Hematopoietic multipotent progenitor cell treated with erythropoietin and hydrocortisone succinate and interleukin-3 and kit ligand, for 8 days (in vitro differentiated cells): ENCODE measurements around the gene RELA.
"Not testable (repeated sequence)": the region's sequence is repeated elsewhere in the genome, so short reads cannot be mapped to it uniquely, and the experiment has no call there.

Experiments
- DNase-seq: peaks from one replicate; pipeline ENCODE4 v3.0.0-alpha.2; 2015

The RELA gene

DNA sequence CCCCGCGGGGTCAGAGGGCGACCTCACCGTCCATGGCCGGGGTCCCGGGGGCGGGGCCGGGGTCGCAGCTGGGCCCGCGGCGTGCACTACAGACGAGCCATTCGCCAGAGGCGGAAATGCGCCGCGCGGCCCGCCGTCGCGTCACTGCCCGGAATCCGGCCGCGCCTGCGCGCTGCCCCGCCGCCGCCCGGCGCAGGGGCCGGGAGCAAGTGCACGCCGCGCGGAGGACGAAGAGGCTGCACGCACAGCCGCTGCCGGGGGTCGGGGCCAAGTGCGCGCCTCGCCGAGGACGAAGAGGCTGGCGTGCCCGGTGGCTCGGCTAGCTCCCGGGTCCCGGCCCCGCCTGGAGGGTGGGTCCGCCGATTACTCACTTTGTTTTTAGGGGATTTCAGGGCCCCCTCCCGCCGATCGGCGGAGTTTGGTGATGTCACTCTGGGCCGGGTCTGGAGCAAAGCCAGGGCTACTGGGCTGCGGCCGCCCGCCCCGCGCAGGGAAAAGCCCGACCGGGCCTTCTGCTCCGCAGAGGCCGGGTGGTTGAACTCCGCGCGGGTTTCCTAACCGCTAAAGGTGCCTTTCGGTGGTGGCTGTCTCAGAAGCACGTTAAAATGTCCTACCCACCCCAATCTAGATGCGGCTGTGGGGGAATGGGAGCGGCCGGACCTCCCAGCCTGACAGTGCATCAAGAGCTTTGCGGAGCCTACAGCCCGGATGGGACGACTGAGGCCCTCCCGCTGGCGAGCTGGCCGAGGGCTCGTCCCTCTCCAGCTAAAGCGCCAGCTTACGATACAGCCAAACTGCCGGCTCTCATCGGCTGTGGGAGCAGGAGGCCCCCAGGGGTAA is at the start of gene RELA:
TSS of gene RELA (minus strand) at position 118 of the 840 bp plus-strand sequence. CDS start at position 34, 84 bp downstream.
- peak; percentile 90 for DNase-seq

DNA sequence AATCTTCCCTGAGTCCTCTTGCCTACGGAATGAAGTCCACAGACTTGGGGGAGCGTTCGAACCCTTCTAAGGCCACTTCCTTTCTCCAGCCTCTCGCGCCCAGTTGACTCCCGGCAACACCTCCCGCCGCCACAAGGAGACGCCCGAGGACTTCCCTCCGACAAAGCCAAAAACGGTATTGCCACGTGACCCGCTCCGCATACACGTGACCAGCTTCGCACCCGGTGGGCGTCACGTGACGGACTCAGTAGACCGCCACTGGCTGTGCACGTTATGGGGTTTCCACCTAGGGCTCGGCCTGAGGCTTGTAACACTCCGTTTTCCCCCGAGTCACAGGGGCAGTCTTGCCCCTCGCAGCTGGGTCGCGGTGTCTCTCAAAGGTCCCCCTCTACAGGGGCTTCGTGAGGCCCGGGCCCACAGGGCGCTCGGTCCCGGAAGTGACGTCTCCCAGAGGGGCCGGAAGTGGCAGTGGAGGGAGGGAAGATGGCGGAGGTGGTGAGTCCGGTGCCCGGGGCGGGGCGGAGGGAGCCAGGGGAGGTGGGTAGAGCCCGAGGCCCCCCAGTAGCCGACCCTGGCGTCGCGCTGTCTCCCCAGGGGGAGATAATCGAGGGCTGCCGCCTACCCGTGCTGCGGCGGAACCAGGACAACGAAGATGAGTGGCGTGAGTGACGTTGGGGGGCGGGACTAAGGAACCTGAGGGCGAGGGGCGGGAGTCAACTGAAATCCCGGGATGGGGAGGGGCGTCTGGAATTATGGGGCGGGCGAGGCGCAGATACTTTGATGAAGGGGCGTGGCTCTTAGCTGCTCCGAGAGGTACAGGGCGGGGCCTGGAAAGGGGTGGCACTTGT is 49.3 kb upstream of the RELA start, which contains the start of gene KAT5:
TSS of gene KAT5 (plus strand) at position 468 of the 848 bp plus-strand sequence. CDS start at position 484, 16 bp downstream.
- peak; percentile 99 for DNase-seq

DNA sequence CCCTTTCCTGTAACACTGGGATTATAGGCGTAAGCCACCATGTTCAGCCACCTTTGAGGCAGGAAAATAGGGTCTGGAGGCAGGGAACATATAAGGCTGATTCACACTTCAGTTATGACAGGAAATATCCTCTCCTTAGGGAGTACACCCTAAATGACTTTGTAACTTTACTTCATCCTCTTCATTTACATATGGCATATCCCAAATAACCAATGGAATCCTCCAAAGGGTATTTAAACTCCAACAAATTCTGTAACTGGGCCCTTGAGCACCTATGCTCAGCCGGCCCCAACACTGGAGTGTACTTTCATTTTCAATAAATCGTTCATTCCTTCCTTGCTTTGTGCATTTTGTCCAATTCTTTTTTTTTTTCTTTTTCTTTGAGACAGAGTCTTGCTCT is 47.7 kb upstream of the RELA start:
- no peak for DNase-seq

DNA sequence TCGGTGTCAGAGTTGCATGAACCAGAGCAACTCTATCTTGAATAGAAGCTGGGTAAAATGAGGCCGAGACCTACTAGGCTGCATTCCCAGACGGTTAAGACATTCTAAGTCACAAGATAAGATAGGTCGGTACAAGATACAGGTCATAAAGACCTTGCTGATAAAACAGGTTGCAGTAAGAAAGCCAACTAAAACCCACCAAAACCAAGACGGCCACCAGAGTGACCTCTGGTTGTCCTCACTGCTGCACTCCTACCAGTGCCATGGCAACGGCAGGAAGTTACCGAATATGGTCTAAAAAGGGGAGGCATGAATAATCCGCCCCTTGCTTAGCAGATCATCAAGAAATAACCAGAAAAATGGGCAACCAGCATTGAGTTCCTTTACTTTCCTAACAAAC is 46.9 kb upstream of the RELA start:
- DNase-seq, result peak; percentile 32

DNA sequence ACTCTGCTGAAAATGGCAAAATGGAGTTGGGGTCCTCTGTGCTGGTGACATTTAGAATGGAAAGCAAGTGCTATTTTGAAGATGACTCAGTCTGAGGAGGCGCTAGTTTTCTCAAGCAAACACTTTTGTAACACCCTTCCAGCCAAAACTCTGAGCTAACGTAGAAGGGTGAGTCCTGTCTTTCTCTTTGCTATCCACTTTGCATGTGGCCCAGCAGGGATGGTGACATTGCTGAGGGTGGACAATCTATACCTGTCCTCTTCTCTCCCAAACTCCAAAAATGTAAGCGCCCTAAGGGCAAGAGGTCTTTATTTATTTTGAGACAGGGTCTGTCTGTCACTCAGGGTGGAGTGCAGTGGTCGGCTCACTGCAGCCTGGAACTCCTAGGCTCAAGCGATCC is 45.7 kb upstream of the RELA start:
- no peak for DNase-seq

DNA sequence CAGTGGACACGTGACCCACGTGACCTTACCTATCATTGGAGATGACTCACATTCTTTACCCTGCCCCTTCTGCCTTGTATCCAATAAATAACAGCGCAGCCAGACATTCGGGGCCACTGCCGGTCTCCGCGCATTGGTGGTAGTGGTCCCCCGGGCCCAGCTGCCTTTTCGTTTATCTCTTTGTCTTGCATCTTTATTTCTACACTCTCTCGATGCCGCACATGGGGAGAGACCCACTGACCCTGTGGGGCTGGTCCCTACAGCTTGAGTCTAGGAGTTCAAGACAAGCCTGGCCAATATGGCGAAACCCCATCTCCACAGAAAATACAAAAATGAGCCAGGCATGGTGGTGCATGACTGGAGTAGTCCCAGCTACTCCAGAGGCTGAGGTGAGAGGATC is 44.3 kb upstream of the RELA start:
- not testable (repeated sequence) for DNase-seq

DNA sequence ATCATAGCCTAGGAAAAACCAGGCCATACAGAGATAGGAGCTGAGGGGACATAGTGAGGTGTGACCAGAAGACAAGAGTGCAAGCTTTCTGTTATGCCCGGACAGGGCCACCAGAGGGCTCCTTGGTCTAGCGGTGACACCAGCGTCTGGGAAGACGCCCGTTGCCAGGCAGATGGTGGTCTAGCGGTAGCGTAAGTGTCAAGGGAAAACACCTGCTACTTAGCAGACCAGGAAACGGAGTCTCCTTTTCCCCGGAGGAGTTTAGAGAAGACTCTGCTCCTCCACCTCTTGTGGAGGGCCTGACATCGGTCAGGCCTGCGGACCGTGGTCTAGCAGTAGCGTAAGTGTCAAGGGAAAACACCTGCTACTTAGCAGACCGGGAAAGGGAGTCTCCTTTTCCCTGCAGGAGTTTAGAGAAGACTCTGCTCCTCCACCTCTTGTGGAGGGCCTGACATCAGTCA is 43.6 kb upstream of the RELA start:
- peak; percentile 65 for DNase-seq

DNA sequence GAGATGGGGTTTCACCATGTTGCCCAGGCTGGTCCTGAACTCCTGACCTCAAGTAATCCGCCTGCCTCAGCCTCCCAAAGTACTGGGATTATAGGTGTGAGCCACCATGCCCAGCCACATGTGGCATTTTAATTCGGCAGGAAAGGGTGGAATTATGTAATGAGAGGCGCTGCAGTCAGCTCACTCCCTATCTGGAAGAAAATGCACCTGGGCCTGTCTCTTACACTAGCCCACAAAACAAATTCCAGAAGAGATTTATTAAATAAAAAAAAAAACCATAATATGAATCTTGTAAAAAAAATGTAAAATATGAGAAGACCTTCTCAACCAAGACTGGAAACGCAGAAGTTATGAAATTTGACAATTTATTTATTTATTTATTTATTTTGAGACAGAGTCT is 41.1 kb upstream of the RELA start:
- no peak for DNase-seq

DNA sequence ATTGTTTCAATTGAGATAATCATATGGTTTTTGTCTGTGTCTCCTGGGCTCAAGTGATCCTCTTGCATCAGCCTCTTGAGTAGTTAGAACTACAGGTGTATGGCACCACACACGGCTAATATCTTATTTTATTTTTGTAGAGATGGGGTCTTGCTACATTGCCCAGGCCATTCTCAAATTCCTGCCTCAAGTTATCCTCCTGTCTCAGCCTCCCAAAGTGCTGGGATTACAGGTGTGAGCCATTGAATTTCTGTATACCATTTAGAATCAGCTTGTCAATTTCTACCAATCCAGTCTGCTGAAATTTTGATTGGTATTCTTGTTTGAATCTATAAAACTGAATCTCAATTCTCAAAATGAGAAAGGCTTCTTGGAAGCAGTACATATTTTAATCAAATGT is 39.0 kb upstream of the RELA start:
- no peak for DNase-seq

DNA sequence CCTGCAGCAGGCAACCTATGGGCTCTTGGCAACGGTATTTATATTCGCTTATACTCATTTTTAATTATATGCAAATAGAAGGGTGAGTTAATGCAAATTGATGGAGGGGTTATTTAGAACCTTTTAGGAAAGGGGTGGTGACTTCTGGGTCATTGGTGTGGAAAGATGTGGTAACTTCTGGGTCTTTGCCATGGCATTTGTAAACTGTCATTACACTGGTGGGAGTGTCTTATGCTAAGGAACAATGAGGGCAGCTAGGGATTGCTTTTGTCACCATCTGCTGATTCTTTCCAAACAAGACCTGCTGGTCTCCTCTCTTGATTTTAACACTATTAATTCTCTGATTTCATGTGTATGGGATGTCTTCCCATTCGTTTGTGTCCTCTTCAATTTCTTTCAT is 37.7 kb upstream of the RELA start:
- peak; percentile 14 for DNase-seq

DNA sequence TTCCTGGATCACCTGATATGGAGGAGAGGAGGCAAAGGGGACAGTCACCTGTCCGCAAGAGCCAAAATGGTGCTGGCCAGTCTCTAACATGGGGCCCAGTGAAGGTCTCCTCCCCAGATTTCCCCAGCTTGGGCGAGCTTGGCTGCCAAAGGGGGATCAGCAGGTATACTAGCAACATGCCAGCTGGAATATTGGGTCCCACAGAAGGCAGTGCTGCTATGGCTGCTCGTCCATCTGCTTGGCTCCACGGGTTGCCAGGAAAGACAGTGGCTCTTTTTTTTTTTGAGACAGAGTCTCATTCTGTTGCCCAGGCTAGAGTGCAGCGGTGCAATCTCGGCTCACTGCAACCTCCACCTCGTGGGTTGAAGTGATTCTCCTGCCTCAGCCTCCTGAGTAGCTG is 36.6 kb upstream of the RELA start:
- no peak for DNase-seq

DNA sequence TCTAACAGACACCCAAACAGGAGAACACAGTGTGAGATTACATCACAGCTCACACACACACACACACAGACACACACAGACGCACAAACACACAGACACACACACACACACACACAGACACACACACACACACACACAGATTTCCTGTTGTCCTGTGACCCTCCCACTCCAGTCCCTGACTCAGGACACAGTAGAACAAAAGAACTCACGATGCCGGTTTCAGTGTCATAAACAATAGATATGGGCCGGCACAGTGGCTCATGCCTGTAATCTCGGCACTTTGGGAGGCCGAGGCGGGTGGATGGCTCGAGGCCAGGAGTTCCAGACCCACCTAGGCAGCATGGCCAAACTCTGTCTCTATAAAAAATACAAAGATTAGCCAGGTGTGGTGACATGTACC is 35.5 kb upstream of the RELA start:
- DNase-seq, result no peak

DNA sequence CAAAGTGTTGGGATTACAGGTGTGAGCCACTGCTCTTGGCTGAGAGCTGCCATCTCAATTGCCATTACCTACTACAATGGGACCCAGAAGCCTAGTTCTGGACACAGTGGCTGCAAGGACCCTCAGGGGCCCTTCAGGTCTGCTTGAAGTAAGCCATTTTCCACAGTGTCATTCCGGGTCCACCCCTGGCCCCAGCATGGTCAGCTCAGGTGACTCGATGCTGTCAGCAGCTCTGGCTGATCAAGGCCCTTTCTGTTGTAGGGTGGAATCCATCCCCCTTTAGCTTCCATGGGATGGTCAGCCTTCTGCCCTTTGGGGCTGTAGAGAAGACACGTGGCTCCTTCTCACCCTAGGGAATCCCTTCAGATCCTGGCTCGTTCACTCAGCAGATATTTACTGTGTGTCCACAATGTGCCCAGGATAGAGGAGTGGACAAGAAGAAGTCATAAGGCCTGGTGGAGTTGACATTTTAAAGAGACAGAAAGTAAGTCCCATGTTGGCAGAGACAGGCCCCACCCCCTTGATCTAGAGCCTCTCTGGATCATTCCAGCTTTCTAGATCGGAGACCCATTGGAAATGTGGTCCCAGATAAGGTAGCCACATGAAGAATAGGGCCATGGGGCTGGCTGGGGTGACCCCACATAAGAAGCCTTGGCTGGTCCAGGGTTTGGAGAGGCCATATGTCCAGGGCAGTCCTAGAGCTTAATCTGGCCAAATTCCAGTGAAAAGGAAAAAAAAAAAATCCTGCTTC is 34.3 kb upstream of the RELA start:
- DNase-seq, result no peak

DNA sequence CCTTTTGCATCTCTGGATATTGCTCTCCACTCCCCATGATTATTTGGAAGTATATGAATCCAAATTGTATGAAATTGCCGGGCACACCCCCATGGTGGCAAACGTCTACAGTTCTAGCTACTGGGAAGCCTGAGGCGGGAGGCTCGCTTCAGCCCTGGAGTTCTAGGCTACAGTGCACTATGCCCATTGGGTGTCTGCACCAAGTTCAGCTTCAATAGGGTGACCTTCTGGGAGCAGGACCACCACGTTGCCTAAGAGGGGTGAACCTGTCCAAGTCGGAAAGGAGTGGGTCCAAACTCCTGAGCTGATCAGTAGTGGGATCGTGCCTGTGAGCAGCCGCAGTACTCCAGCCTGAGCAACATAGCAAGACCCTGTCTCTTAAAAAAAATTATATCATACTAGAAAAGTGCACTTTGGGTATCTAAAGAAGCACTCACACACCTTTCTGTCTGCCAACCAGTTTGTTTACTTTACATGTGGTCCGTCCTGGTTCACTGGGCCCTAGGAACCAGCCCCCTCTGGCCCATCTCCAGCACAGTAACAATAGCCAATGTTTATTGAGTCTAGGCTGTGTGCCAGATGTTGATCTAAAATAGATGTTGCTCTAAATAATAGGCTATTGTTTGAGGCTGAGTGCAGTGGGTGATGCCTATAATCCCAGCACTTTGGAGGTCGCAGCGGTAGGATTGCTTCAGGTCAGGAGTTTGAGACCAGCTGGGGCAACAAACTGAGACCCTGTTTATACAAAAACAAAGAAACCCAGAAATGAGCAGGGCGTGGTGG is 32.9 kb upstream of the RELA start:
- DNase-seq, result no peak

DNA sequence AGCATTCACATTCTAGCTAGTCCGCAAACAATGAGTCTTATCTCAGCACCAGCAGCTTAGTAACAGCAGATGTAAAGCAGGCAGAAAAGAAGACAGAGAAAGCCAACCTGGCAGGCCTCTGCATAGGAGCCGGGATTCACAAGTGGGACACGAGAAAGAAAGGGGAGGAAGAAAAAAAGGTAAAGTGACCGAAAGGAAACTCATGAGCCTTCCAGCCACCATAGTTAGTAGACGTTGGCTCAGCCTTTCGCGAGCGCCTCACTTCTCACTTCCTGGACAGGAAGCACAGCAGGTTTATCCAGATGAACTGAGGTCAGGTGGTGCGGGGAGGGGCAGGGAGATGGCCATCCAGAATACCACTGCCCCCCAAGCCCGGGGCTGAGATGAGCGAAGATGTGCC is 29.7 kb upstream of the RELA start:
- DNase-seq, result peak; percentile 14

DNA sequence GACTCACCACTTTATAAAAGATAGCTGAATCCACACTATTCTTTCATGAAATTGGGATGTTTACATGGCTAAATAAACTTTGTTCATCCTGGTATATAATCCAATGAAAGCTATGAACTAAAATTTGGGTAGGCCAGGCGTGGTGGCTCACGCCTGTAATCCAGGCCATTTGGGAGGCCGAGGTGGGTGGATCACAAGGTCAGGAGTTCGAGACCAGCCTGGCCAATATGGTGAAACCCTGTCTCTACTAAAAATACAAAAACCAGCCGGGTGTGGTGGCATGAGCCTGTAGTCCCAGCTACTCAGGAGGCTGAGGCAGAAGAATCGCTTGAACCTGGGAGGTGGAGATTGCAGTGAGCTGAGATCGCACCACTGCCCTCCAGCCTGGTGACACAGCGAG is 29.1 kb upstream of the RELA start:
- DNase-seq, result not testable (repeated sequence)

DNA sequence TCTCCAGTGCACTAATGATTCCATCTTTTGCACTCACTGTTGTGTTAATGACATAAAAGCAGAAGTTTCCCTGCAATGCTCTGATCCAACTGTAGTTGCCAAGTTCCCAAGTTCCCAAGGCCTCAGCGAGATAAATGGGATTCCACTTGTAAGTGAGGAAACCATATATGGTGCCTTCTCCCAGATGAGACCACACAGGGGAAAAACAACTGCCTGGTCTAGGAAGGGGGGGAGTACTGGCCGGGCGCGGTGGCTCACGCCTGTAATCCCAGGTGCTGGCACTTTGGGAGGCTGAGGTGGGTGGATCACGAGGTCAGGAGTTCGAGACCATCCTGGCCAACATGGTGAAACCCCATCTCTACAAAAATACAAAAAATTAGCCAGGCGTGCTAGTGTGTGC is 23.3 kb upstream of the RELA start:
- no peak for DNase-seq

DNA sequence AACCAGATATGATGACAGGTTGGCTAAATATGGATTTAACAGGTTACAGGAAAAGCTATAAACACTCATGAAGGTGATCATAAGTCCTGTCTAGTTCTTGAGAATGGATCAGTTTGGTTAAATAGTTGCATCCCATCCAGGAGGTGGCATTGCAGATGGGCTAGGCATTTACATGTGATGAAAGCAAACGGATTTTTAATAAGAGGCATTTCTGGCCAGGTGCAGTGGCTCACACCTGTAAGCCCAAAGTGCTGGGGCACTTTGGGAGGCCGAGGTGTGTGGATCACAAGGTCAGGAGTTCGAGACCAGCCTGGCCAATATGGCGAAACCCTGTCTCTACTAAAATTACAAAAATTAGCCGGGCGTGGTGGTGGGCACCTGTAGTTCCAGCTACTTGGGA is 20.8 kb upstream of the RELA start:
- DNase-seq, result not testable (repeated sequence)

DNA sequence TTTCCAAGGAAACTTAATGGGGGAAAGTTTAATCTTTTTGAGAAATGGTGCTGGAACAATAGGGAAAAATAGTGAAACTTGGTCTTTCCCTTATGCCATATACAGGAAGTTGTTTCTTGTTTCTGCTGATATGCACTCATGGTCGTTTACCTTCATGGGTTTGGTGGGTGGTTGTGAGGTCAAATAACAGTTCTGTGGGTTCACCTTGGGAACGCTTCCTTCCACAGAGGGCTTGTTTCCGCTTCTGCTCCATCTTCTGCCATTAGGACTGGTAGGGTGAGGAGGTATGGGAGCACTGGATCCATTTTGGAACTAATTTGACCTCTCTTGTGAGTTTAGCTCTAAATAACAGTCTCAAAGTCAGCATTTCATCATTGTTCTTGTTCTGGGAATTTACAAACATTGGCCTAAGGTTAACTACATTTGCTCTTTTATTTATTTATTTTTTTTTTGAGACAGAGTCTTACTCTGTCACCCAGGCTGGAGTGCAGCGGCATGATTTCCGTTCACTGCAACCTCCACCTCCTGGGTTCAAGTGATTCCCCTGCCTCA is 17.6 kb upstream of the RELA start:
- no peak for DNase-seq

DNA sequence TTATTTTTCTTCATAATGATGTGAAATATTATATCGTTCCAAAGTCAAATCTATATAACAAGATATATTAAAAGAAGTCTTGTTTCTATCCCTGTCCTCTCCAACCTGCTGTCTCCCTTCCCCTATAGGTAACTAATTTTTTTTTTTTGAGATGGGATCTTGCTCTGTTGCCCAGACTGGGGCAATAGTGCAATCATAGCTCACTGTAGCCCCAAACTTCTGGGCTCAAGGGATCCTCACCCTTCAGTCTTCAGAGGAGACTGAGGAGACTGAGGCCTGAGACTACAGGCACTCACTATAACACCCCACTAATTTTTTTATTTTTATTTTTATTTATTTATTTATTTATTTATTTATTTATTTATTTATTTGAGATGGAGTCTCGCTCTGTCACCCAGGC is 10.3 kb upstream of the RELA start:
- no peak for DNase-seq

DNA sequence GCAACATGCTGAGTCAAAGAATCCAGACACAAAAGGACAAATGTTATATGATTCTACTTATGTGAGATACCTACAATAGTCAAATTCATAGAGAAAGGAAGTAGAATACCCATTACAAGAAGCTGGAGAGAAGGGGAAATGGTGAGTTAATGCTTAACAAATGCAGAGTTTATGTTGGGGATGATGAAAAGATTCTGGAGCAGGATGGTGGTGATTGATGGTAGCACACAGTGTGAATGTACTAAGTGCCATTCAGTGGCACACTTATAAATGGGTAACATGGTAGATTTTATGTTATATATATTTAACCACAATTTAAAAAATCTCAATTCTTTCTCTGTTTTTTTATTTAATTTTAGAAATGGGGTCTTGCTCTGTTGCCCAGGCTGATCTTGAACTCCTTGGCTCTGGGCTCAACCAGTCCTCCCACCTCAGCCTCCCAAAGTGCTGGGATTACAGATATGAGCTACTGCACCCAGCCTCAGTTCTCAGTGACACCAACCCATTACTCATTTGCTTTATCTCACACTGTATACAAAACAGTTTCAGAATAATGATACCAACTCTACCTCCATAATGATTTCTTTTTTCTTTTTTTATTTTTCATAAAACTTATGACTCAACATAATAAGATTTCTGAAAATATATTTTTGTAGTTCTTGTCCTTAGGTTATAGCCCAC is 9.6 kb upstream of the RELA start:
- no peak for DNase-seq
